HepG2 (cell line): ENCODE results near the gene SMAD3. TPM values are rescaled to one million over a fixed set of nuclear protein-coding genes. Genes with fewer than 3 reads are reported as not detected.

Experiments
- GABPB1 ChIP-seq: IDR thresholded peaks from 2 replicates; pipeline ENCODE4 v1.6.1; 2016; ENCODE audit warnings: mild to moderate bottlenecking, missing genetic modification reagents, moderate library complexity, missing compliant biosample characterization
- GATAD2A ChIP-seq: IDR thresholded peaks from 2 replicates; pipeline ENCODE4 v1.6.1; 2016
- GFI1 ChIP-seq: sonication (generic); formaldehyde crosslinking; IDR thresholded peaks from 2 replicates; pipeline ENCODE4 v1.5.0; 2020; ENCODE audit warnings: missing genetic modification reagents, mild to moderate bottlenecking, borderline replicate concordance
- HMG20A ChIP-seq: IDR thresholded peaks from 2 replicates; pipeline ENCODE4 v1.6.1; 2016; ENCODE audit warnings: borderline replicate concordance
- MED13 ChIP-seq: sonication (generic); formaldehyde crosslinking; IDR thresholded peaks from 2 replicates; pipeline ENCODE4 v1.5.0; 2020; ENCODE audit warnings: missing genetic modification reagents
- MTERF4 ChIP-seq: sonication (generic); formaldehyde crosslinking; IDR thresholded peaks from 2 replicates; pipeline ENCODE4 v1.8.0; 2023; ENCODE audit warnings: mild to moderate bottlenecking, missing genetic modification reagents
- PHB2 ChIP-seq: fragments of 450-650 bp; IDR thresholded peaks from 2 replicates; pipeline ENCODE4 v1.6.1; 2018; ENCODE audit not compliant: partially characterized antibody
- RBAK ChIP-seq: sonication (generic); formaldehyde crosslinking; IDR thresholded peaks from 2 replicates; pipeline ENCODE4 v1.5.1; 2020; ENCODE audit warnings: mild to moderate bottlenecking, missing genetic modification reagents
- RCOR2 ChIP-seq: IDR thresholded peaks from 2 replicates; pipeline ENCODE4 v1.6.1; 2016; ENCODE audit warnings: missing biosample characterization, missing genetic modification reagents
- RFXAP ChIP-seq: sonication (generic); formaldehyde crosslinking; IDR thresholded peaks from 2 replicates; pipeline ENCODE4 v1.4.0; 2020; ENCODE audit warnings: missing genetic modification reagents, borderline replicate concordance
- TCF7L2 ChIP-seq: IDR thresholded peaks from 2 replicates; pipeline ENCODE4 v1.6.1; 2011; ENCODE audit warnings: mild to moderate bottlenecking, low read depth, low read length, moderate library complexity
- ZFAT ChIP-seq: sonication (generic); formaldehyde crosslinking; conservative IDR thresholded peaks from 2 replicates; pipeline ENCODE4 v1.8.1; 2023; ENCODE audit warnings: missing genetic modification reagents, inconsistent platforms
- ZMYM3 ChIP-seq: sonication (generic); formaldehyde crosslinking; IDR thresholded peaks from 2 replicates; pipeline ENCODE4 v1.5.1; 2020; ENCODE audit warnings: mild to moderate bottlenecking, missing genetic modification reagents
- ZNF703 ChIP-seq: sonication (generic); formaldehyde crosslinking; IDR thresholded peaks from 2 replicates; pipeline ENCODE4 v1.5.1; 2020; ENCODE audit warnings: missing genetic modification reagents, mild to moderate bottlenecking, moderate library complexity, borderline replicate concordance
- polyA plus RNA-seq, 8 experiments: library from polyadenylated mRNA; depleted of rRNA in 3 of 8; stranded (reverse) in 7 of 8; unstranded in 1 of 8; fragments of >200 nt; fragmentation: Illumina TruSeq in 4 of 8; extraction: Trizol in 4 of 8; gene quantifications; 2 replicates each; pipeline versions ENCODE4 v1.2.1 to v1.2.3, GENCODE V29; 2011 to 2016; ENCODE audit warnings: low read depth in 4 of 8, missing spikeins in 1 of 8, mixed read lengths in 1 of 8; ENCODE audit not compliant: insufficient read depth in 1 of 8
- total RNA-seq, 5 experiments: library from RNA; depleted of rRNA; stranded (reverse); fragments of >200 nt; fragmentation: Illumina TruSeq; extraction: Trizol; gene quantifications; 2 replicates each; pipeline ENCODE4 v1.2.3, GENCODE V29; 2016; ENCODE audit warnings: low read depth in 1 of 5
- TF ChIP-seq, protein P1 (sequence below): sonication (generic); formaldehyde crosslinking; IDR thresholded peaks from 2 replicates; pipeline ENCODE4 v1.8.0; 2022; ENCODE audit warnings: low read depth, missing genetic modification reagents
- TF ChIP-seq, protein P2 (sequence below): sonication (generic); formaldehyde crosslinking; IDR thresholded peaks from 2 replicates; pipeline ENCODE4 v1.4.0; 2020; ENCODE audit warnings: missing genetic modification reagents
- TF ChIP-seq, protein P3 (sequence below): sonication (generic); formaldehyde crosslinking; IDR thresholded peaks from 2 replicates; pipeline ENCODE4 v1.9.0; 2021; ENCODE audit warnings: mild to moderate bottlenecking, missing genetic modification reagents

The SMAD3 gene
- total and polyA plus RNA-seq, 2 of the 13 experiments (the other 11 are each of a cell fraction or from before 2014, with no cell fraction given) = 8.6 to 56.3 TPM

- TF ChIP-seq, protein P1, sequence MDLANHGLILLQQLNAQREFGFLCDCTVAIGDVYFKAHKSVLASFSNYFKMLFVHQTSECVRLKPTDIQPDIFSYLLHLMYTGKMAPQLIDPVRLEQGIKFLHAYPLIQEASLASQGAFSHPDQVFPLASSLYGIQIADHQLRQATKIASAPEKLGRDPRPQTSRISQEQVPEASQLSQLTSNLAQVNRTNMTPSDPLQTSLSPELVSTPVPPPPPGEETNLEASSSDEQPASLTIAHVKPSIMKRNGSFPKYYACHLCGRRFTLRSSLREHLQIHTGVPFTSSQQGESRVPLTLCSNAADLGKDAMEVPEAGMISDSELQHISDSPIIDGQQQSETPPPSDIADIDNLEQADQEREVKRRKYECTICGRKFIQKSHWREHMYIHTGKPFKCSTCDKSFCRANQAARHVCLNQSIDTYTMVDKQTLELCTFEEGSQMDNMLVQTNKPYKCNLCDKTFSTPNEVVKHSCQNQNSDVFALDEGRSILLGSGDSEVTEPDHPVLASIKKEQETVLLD = no peak
- TF ChIP-seq MTERF4 = no peak
- no peak for TF ChIP-seq TCF7L2
- TF ChIP-seq GATAD2A (CRISPR knock-in tag) = peak; percentile 70
- no peak for TF ChIP-seq MED13 (CRISPR knock-in tag)
- no peak for TF ChIP-seq ZFAT
- no peak for TF ChIP-seq RBAK (CRISPR knock-in tag)
- no peak for TF ChIP-seq RFXAP
- TF ChIP-seq, protein P2, sequence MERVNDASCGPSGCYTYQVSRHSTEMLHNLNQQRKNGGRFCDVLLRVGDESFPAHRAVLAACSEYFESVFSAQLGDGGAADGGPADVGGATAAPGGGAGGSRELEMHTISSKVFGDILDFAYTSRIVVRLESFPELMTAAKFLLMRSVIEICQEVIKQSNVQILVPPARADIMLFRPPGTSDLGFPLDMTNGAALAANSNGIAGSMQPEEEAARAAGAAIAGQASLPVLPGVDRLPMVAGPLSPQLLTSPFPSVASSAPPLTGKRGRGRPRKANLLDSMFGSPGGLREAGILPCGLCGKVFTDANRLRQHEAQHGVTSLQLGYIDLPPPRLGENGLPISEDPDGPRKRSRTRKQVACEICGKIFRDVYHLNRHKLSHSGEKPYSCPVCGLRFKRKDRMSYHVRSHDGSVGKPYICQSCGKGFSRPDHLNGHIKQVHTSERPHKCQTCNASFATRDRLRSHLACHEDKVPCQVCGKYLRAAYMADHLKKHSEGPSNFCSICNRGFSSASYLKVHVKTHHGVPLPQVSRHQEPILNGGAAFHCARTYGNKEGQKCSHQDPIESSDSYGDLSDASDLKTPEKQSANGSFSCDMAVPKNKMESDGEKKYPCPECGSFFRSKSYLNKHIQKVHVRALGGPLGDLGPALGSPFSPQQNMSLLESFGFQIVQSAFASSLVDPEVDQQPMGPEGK (CRISPR knock-in tag) = 0 out of 2 replicates have a peak, but pooled peaks have one; percentile 11
- no peak for TF ChIP-seq ZNF703 (CRISPR knock-in tag)
- no peak for TF ChIP-seq GFI1 (CRISPR knock-in tag)
- TF ChIP-seq PHB2 = no peak
- TF ChIP-seq GABPB1 (CRISPR knock-in tag) = 0 out of 2 replicates have a peak, but pooled peaks have one; percentile 28
- TF ChIP-seq, protein P3, sequence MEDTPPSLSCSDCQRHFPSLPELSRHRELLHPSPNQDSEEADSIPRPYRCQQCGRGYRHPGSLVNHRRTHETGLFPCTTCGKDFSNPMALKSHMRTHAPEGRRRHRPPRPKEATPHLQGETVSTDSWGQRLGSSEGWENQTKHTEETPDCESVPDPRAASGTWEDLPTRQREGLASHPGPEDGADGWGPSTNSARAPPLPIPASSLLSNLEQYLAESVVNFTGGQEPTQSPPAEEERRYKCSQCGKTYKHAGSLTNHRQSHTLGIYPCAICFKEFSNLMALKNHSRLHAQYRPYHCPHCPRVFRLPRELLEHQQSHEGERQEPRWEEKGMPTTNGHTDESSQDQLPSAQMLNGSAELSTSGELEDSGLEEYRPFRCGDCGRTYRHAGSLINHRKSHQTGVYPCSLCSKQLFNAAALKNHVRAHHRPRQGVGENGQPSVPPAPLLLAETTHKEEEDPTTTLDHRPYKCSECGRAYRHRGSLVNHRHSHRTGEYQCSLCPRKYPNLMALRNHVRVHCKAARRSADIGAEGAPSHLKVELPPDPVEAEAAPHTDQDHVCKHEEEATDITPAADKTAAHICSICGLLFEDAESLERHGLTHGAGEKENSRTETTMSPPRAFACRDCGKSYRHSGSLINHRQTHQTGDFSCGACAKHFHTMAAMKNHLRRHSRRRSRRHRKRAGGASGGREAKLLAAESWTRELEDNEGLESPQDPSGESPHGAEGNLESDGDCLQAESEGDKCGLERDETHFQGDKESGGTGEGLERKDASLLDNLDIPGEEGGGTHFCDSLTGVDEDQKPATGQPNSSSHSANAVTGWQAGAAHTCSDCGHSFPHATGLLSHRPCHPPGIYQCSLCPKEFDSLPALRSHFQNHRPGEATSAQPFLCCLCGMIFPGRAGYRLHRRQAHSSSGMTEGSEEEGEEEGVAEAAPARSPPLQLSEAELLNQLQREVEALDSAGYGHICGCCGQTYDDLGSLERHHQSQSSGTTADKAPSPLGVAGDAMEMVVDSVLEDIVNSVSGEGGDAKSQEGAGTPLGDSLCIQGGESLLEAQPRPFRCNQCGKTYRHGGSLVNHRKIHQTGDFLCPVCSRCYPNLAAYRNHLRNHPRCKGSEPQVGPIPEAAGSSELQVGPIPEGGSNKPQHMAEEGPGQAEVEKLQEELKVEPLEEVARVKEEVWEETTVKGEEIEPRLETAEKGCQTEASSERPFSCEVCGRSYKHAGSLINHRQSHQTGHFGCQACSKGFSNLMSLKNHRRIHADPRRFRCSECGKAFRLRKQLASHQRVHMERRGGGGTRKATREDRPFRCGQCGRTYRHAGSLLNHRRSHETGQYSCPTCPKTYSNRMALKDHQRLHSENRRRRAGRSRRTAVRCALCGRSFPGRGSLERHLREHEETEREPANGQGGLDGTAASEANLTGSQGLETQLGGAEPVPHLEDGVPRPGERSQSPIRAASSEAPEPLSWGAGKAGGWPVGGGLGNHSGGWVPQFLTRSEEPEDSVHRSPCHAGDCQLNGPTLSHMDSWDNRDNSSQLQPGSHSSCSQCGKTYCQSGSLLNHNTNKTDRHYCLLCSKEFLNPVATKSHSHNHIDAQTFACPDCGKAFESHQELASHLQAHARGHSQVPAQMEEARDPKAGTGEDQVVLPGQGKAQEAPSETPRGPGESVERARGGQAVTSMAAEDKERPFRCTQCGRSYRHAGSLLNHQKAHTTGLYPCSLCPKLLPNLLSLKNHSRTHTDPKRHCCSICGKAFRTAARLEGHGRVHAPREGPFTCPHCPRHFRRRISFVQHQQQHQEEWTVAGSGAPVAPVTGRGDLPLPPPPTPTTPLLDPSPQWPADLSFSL = no peak
- 0 out of 2 replicates have a peak, but pooled peaks have one; percentile 15 for TF ChIP-seq HMG20A (CRISPR knock-in tag)
- 0 out of 2 replicates have a peak, but pooled peaks have one; percentile 15 for TF ChIP-seq ZMYM3 (CRISPR knock-in tag)
- no peak for TF ChIP-seq RCOR2
These were observed 21.2 kb upstream of the SMAD3 start (continued) for GRCh38 chr15:67043939-67044771.
